Measurements from ENCODE around the gene WIPF2.

WIPF2 gene

DNA sequence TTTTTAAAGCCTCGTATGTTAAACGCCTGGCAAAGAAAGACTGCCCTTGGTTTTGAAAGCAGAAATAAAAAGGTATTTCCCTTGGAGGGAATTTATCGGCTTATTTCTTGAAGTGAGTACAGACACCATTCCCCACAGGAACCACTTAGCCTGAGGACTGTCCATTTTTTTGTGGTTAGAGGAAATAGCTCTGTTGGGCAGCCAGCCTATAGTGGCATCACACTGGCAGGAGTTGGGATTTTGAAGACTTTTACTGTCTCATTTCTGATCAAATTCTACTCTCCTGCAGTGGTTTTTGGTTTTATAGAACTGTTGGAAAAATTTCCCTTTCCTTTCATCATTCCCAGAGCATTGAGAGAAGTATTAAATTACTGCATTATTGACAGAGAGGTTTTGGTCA lies 34.5 kb downstream of the WIPF2 start:
- no peak for DNase-seq

DNA sequence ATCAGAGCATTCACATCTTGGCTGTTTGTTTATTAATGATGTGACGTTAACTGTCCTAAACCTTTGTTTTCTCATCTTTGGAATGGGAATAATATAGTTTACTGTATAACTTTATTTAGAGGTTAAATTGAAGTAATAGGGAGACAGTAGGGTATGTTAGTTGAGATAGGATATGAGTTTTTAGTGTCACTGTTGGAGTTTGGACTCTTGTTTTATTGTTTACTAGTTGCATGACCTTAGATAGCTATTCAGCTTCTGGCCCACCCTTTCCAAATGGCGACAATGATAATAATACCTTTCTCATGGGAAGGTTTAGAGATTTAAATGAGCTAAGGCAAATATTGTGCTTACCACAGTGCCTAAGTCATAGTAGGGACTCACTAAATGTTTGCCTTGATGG lies 40.4 kb downstream of the WIPF2 start:
- DNase-seq = no peak

DNA sequence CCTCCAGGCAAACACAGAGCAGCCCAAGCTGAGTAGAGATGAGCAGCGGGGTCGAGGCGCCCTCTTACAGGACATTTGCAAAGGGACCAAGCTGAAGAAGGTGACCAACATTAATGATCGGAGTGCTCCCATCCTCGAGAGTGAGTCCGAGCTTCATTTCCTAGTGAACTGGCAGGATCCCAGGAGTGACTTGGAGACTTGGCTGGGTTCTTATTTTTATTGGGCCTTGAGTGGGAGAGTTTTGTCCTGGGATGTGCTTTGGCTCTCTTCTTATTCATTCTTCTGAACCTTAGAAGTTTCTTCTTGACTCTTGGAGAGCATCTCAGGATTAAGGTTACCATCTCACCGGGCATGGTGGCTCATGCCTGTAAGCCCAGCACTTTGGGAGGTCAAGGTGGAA lies 41.4 kb downstream of the WIPF2 start:
- no peak for DNase-seq

DNA sequence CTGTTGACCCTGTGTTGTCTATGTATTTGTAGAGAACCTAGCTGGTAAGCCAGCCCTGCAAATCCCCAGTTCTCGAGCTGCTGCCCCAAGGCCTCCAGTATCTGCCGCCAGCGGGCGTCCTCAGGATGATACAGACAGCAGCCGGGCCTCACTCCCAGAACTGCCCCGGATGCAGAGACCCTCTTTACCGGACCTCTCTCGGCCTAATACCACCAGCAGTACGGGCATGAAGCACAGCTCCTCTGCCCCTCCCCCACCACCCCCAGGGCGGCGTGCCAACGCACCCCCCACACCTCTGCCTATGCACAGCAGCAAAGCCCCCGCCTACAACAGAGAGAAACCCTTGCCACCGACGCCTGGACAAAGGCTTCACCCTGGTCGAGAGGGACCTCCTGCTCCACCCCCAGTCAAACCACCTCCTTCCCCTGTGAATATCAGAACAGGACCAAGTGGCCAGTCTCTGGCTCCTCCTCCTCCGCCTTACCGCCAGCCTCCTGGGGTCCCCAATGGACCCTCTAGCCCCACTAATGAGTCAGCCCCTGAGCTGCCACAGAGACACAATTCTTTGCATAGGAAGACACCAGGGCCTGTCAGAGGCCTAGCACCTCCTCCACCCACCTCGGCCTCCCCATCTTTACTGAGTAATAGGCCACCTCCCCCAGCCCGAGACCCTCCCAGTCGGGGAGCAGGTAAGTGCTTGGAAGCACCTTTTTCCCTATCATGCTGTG lies 45.5 kb downstream of the WIPF2 start:
- DNase-seq = no peak

DNA sequence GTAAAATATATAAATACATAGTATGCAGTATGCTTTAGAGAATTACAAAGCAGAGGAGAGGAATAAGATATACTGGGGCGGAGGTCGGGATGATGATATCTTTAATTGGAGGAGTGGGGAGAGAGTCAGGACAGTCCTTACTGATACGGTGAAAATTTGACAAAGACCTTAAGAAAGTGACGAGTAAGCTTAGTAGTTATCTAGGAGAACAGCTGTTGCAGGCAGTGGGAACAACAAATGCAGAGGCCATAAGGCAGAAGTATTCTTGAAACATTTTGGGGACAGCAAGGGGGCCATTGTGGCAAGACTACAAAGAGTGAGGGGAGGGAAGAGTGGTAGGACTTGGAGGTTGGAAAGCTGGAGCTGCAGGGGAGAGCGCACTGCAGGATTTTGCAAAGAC lies 46.2 kb downstream of the WIPF2 start:
- DNase-seq = no peak

DNA sequence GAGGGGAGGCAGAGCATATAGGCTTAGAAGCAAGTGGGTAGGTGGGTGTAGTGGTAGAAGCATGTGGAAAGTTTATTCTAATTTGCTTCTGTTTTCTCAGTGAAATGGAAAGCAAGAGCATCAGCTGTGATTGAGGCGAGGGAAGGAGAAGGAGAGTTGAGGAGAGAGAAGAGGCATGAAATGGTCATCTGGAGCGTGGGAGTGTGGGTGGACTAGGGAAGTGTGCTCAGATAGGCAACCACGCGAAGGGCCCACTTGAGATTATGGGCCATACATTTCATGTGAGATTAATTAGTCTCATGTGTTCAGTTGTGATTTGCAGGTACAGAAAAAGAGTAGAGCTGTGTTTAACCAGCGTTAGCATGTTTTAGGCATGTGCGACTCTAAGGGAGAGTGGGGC lies 47.8 kb downstream of the WIPF2 start:
- no peak for DNase-seq

DNA sequence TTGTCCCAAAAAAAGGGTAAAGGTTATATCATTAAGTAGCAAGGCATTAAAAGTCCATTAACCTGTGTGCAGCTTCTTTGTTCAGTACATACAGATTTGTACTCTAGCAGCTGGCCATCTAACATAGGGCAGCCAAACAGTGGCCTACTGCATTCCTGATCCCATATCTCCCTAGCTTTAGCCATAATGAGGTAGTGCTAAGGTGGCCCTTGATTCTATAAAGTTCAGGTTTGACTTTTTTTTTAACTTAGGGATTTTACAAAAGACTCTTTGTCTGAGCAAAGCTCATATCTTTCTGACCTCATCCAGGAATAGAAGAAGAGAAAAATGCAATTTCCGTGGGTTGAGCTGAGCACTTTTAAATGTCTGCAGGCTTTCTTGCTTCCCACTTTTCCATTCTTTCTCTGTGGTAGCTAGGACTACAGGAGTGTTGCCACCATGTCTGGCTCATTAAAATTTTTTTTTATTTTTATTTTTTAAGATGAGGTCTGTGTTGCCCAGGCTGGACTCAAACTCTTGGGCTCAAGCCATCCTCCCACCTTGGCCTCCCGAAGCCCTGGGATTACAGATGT lies 49.1 kb downstream of the WIPF2 start:
- DNase-seq = no peak

DNA sequence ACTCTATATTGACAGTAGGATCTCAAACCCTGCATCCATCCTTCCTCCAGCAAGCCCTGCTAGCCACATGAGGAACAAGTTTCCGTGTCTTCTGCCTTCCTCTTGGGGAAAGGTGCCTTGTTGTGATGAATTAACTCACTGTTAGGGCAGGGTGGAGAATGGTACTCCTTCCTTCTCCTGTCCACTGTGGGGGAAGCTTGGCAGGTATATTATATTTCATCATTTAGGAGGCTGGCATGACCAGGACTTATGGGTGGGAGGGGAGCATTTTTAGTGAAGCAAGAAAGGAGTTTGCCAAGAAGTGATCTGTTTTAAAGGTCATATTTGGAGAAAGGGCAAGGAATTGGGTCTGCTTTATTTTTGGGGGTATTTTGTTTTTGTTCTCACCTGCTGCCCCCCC lies 59.3 kb downstream of the WIPF2 start:
- no peak for DNase-seq

DNA sequence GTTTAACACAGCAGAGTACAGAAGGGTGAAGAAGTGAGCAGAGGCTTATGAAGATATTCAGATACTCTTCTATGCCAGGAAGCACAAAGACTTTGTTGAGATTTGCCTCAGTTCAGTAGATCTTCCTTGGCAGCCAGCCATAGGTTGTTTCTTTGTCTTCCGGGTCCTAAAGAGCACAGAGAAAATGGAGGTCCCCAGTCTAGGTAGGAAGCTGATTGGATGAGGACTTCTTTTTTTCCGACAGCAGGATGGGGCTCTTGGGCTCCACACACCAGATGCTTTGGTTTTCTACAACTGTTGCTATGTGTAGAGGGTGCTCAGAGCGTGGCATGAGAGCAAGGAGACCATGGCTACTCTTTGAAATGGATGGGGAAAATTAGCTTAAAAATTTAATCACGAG lies 60.3 kb downstream of the WIPF2 start:
- DNase-seq = no peak

DNA sequence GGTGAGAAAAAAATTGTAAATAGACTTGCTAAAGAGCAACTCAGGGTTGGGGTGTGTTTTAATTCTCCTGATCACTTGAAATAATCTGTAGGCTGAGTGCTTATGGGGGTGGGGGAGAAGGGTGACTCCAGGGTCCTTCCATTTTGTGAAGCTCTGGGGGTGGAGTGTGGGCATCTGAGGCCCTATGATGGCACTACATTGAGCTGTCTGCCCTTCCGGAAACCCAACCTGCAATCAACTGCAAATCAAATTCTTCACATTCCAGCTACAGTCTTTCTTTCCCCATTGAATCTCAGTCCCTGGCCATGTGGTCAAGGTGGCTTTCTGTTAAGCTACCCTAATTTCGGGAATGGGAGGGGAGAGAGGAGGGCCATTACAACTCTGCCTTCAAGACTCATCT lies 62.6 kb downstream of the WIPF2 start:
- no peak for DNase-seq

DNA sequence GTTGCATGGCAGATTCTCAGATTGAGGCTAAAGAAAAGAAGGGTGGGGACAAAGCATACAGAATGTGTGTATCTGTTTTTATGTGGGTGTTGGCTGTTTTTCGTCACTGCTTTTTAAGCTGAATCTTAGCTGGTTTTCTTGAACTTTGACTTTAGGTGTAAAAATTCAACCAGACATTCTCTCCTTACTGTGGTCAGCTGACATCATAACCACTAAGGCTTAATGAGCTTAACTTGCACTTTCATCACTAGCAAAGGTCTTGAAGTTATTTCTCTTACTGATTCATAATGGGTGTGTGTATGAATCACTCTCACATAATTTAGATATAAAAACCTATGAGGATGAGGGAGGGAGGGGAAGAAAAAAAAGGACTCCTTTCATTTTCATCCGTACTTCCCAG lies 64.6 kb downstream of the WIPF2 start:
- DNase-seq = no peak

DNA sequence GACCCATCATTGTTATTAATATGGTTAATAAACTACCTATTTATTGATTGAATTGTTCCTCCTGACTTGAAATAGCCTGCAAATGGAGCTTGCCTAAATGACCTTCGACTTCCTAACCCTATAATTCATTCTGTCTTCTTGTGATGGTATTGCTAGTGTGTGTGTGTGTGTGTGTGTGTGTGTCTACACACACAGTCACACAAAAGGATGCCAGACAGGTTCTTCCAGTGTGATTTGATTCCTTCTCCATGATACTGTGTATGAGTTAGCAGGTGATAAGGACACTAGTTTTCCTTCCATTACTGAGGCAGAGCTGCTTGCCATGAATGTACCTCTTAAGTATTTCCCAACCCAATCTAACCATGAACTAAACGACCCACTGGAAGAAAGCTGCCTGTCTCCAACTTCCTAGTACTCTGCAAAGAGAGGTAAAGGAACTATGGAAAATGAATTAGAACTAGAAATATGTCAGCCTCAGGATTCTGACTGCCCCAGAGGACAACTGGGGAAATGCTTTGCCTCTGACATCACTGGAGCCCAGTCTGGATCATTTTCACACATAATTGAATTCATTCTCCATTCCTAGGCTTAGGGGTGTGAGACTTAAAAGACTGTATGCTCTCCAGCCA lies 65.1 kb downstream of the WIPF2 start:
- peak; percentile 29 for DNase-seq

DNA sequence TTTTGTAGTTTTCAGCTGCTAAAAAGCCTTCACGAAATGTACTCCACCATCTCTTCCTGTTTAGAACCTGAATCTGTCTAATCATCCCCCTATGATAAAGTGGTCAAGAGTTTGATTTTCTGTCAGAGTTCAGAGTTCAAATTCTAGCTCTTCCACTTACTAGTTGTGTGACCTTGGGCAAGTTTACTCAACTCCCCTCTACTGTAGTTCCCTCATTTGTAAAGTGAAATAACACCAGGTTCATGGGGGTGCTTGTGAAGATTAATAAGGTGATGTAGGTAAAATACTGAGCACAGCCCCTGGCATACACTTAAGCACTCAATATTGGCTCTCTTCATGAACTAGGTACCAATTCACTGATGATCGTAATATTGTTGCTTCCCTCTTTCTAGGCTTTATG lies 67.4 kb downstream of the WIPF2 start:
- no peak for DNase-seq

DNA sequence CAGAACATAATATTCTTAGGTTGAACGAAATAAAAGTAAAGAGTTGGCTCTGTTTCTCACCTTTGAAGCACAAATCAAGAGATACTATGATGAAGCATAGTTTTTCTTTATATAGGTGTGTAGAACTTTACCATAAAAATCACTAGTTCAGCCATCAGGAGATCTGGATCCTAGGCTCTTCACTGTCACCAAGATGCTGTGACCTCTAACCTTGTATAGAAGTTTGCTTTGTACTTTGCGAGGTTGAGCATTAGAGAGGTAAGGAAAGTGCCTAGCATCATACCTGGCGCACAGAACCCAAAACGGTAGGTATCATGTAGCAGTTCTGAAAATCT lies 68.0 kb downstream of the WIPF2 start:
- no peak for DNase-seq

DNA sequence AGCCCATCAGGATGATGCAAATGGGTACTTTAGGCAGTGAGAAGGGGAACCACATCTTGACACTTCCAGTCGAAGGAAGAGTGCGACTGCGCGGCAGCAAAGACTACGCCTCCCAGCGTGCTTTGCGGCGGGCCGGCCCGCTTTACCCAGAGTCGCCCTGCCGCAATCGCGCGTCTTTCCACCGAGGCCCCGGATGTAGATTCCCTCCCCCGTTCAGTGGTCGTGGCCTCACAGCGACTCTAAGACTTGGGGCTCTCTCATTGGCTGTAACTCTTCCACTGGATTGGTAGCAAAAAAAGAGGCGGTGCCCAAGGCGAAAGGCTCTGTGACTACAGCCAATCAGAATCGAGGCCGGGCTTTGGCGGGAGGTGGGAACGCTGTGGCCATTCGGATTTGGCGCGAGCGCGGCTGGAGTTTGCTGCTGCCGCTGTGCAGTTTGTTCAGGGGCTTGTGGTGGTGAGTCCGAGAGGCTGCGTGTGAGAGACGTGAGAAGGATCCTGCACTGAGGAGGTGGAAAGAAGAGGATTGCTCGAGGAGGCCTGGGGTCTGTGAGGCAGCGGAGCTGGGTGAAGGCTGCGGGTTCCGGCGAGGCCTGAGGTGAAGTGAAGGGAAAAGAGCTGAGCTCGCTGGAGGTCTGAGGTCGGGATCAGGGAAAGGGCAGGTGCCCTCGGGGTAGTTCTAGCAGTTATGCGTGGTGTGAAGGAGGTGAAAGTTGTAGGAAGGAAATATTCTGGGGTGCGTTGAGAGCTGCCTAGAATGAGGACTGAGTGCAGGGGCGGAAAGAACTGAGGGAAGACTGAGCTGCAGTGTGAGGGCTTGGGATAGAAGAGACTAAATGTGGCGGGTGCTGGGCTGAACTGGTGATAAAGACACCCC lies 68.6 kb downstream of the WIPF2 start, which contains the start of gene CDC6:
Gene CDC6, plus strand, starts transcription at position 386 of the 876 bp plus-strand sequence. CDS start 1,542 bp downstream, outside the sequence.
- peak; percentile 99 for DNase-seq

DNA sequence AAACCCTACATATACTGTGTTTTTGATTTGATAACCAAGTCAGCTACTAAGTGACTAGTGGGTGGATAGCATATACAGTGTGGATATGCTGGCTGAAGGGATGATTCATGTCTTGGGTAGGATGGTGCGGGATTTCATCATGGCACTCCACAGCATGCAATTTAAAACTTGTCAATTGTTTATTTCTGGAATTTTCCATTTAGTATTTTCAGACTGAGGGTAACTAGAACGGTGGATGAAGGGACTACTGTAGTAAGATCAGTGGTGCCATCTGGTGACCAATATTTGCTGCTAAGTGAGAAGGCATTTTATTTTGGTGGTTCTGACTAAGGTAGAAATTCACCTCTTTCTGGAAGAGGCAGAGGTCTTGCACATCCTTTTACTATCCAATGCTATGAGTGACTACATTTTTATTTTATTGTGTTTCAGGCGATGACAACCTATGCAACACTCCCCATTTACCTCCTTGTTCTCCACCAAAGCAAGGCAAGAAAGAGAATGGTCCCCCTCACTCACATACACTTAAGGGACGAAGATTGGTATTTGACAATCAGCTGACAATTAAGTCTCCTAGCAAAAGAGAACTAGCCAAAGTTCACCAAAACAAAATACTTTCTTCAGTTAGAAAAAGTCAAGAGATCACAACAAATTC lies 71.7 kb downstream of the WIPF2 start:
- DNase-seq = peak; percentile 63

DNA sequence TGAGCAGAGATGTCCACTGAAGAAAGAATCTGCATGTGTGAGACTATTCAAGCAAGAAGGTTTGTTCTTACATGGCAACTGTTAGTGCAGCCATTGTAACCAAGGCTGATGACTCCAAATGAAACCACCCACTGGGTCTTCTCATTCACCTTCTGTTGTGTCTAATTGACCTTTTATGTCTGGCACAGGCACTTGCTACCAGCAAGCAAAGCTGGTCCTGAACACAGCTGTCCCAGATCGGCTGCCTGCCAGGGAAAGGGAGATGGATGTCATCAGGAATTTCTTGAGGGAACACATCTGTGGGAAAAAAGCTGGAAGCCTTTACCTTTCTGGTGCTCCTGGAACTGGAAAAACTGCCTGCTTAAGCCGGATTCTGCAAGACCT lies 72.2 kb downstream of the WIPF2 start:
- DNase-seq = no peak

DNA sequence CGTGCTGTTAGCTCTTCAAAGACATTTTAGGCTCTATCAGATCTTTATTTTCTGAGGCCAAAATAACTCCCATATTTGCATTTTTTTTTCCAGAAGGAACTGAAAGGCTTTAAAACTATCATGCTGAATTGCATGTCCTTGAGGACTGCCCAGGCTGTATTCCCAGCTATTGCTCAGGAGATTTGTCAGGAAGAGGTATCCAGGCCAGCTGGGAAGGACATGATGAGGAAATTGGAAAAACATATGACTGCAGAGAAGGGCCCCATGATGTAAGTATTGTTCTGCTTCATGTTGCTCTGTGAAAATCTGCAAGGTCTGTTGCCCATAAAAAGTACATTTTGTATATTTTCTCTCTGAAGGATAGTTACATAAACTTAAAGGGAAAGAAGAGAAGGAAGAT lies 74.3 kb downstream of the WIPF2 start:
- no peak for DNase-seq

DNA sequence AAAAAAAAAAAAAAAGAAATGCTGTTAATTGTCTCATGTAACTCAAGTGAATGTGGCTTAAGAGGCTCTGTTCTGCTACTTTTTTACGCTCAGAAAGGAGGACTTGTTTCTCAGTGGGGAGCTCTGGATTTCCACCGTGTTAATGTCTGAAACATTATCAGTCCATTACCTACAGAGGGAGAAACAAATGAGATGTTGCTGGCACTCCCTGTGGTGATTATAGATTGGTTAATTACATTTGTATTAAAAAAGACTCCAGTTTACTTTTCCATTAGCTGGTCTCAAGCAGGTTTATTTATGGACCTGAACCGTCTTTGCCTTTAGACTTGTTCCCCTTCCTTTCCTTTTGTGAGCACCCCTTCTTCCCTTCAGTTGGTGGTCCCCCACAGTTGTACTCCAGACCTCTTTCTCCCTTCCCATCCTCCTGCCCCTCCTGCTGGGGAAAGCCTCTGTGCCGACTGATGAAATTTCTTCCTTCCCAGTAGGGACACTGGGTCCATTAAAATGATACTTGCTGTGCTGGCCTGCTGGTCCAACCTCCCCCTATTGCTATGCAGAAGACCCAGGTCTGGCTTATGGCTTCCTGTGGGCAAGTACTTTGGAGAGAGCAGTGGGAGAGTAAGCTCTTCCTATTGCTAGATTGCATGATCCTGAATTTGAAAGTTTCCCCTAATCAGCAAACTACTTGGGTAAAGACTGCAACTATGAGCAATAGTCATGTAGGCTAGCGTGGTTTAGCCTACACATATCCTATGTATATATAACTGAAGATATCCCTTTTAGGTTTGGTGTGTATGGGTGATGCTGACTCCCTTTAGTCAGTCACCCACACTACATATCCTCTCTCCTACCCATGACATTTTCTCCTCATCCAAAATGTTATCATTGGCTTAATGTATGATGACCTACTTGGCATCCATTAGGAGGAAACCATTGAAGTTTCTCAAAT lies 76.7 kb downstream of the WIPF2 start:
- DNase-seq = no peak

DNA sequence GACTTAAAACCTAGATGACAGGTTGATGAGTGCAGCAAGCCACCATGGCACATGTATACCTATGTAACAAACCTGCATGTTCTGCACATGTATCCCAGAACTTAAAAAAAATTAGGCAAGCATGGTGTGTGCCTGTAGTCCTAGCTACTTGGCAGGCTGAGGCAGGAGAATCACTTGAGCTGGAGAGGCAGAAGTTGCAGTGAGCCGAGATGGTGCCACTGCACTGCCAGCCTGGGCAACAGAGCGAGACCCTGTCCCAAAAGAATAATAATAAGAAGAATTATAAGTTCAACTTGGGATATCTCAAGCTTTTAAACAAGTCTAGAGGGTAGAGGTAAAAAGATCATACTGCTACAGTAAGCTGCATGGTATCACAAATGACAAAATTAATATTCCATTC lies 78.4 kb downstream of the WIPF2 start:
- no peak for DNase-seq

DNA sequence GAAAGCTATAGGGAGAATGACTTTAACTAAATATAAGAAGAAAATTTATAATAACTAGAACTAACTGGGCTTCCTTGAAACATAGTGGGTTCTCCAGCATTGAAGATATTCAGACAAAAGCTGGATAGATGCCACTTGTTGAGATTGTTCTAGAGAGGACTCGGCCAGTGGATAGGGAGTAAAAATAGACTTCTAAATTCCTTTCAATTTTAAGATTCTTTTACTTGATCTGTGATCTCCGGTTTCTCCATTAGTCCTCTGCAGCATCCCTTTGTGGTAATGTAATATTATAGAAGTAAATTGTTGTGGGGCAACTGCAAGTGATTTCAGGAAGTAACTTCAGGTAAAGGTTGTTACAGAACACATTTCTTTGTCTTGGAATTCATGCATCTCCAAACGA lies 79.6 kb downstream of the WIPF2 start:
- DNase-seq = no peak
